Activated naive CD8-positive, alpha-beta T cell treated with anti-CD3 and anti-CD28 coated beads for 36 hours (primary cell): Measurements from ENCODE around the gene TMEM178A. TPM values are rescaled to one million over a fixed set of nuclear protein-coding genes. Genes with fewer than 3 reads are reported as not detected.

Source experiments
- DNase-seq: peaks from one replicate; pipeline ENCODE4 v3.0.0; 2021
- H3K27ac Mint-ChIP-seq: one replicate; pipeline ENCODE4 v1.8.0; 2022; ENCODE audit warnings: mild to moderate bottlenecking, moderate library complexity, mixed read lengths
- H3K27me3 Mint-ChIP-seq: one replicate; pipeline ENCODE4 v1.8.0; 2022; ENCODE audit warnings: mild to moderate bottlenecking, mixed read lengths
- H3K36me3 Mint-ChIP-seq: one replicate; pipeline ENCODE4 v1.8.0; 2021; ENCODE audit warnings: mild to moderate bottlenecking, mixed read lengths
- H3K4me1 Mint-ChIP-seq: one replicate; pipeline ENCODE4 v1.8.0; 2021; ENCODE audit warnings: mixed read lengths
- H3K4me3 Mint-ChIP-seq: one replicate; pipeline ENCODE4 v1.8.0; 2022; ENCODE audit warnings: mild to moderate bottlenecking, moderate library complexity, mixed read lengths
- H3K9me3 Mint-ChIP-seq: one replicate; pipeline ENCODE4 v1.8.0; 2022; ENCODE audit warnings: mixed read lengths
- total RNA-seq, 2 experiments: library from RNA; stranded (reverse); gene quantifications; one replicate each; pipeline ENCODE4 v1.2.3, GENCODE V29; 2021

The TMEM178A gene
- total RNA-seq, 2 experiments from 2014 or later: 0.16 TPM

DNA sequence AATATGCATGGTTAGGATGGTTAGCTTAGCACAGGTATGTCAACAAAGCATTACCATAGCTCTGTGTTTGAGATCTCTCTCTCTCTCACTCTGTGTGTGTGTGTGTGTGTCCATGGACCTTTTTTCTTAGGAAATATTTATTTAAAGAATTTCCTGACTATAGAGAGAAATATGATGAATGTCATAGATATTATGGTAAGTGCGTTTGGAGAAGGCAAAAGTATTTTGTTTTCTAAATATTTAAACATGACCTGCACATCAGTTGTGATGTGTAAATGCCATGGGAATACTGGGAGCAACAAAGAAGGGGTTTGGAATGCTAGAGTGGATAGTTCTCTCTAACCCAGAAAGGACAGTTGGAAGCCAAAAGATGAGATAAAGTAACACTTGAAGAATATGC is 3.9 kb upstream of the TMEM178A start:
- DNase-seq: no peak
- Mint-ChIP-seq H3K27ac (no peak overlapping the region), H3K9me3 (no peaks in the 10 kb centered on the region), H3K4me3 (no peak overlapping the region), H3K4me1 (peaks cover 5% of the 10 kb centered on the region), H3K36me3 (no peaks in the 10 kb centered on the region), H3K27me3 (peaks cover 36% of the 10 kb centered on the region)

DNA sequence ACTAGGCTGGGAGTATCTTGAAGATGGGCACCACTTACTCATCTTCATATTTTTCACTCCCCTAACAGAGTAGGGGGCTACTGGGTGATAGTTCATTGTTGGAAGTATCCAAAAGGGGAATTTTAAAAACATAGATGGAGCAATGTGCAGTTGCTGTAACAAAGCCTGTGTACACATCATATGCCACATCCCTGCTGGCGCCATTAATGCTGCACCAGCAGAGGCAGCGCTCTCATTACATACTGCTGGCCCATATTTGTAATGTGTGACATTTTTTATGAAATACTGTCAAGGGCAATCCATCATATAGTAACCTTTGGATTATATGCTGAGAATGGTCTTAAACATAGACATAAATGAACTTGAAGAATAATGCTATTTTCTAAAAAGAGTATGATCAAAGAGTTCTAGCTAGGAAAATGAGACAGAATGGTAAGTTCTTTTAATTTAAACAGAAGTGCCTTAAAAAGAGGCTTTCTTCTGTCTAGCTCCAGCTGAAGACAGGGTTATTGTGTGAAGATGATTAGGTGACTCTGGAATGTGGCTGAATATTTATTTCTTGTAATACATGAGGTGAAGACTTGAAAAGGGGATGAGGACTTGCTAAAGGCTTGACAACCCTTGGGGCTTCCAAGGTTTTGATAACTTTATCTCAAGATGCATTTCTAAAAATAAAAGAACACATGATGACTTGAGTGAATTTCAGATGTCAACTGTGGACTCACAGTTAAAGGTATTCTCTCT is 2.4 kb upstream of the TMEM178A start:
- Mint-ChIP-seq H3K4me1 (peaks cover 6% of the 10 kb centered on the region), H3K36me3 (no peaks in the 10 kb centered on the region), H3K27ac (no peak overlapping the region), H3K4me3 (no peak overlapping the region), H3K9me3 (no peaks in the 10 kb centered on the region), H3K27me3 (peaks cover 52% of the 10 kb centered on the region)
- DNase-seq: no peak

DNA sequence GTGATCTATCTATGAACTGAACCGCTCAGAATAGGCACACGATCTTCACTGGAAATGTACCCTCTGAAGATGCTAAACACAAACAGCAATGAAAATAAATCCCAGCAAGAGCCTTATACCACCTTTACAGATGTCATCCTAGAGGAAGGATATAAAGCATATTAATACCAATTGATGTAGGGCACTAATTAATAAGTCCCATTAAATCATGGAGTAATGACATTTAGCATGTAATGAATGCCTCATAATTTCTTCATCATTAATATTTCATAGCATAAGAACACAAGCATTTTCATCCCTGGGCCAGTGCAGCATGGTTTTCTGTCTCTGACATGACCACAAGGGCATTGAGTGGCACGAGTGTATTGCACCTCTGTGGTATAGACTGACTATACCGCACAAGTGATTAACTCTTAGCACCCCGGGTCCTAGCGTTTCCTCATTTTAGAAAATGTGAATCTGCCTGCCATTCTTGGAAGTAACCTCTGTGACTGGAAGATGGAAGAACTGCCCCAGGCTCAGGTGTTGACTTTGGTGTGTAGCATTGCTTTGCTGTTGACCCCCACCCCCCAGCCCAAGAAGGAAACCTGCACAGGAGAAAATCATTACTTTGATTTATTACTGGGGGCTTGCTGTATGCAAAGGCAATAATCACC is 1.4 kb upstream of the TMEM178A start:
- peaks cover 6% of the 10 kb centered on the region for H3K4me1 Mint-ChIP-seq
- H3K4me3 Mint-ChIP-seq: no peak overlapping the region
- peaks cover 60% of the 10 kb centered on the region for H3K27me3 Mint-ChIP-seq
- no peaks in the 10 kb centered on the region for H3K9me3 Mint-ChIP-seq
- H3K36me3 Mint-ChIP-seq: no peaks in the 10 kb centered on the region
- H3K27ac Mint-ChIP-seq: no peak overlapping the region
- DNase-seq: no peak

DNA sequence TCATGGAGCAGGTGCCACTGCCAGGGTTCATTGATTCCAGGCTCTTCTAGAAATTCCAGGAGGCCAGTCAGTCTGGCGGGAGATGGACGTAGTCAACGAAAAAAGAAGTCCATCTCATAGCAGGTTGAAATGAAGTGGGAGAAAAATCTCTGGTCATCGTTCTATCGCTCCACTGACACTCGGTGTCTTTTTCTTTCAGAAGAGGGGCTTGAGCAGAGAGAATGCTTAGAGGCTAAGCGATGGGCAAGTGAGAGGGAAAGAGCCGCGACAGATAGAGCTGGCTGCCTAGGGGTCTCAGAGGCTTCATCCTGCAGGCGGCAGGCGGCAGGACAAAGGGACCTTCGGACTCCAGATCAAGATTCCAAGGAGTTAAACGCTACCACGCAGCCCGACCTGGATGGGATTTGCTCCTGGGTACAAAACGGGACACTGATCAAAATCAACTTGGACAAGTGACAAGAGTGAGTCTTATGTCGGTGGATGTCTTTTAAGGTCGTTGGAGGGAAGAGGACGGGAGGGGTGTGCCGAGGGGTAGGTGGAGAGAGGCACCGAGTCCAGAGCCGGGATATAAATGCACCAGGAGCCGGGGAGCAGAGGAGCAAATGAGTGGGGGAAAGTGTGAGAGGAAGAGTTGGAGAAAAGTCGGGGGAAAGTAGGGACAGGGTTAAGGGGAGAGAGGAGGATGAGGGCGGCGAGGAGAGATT is 677 bp upstream of the TMEM178A start:
- Mint-ChIP-seq H3K27me3 (peaks cover 65% of the 10 kb centered on the region), H3K4me1 (peaks cover 6% of the 10 kb centered on the region), H3K9me3 (no peaks in the 10 kb centered on the region), H3K36me3 (no peaks in the 10 kb centered on the region), H3K27ac (no peak overlapping the region), H3K4me3 (peak overlapping the region; percentile 67)
- DNase-seq: no peak

DNA sequence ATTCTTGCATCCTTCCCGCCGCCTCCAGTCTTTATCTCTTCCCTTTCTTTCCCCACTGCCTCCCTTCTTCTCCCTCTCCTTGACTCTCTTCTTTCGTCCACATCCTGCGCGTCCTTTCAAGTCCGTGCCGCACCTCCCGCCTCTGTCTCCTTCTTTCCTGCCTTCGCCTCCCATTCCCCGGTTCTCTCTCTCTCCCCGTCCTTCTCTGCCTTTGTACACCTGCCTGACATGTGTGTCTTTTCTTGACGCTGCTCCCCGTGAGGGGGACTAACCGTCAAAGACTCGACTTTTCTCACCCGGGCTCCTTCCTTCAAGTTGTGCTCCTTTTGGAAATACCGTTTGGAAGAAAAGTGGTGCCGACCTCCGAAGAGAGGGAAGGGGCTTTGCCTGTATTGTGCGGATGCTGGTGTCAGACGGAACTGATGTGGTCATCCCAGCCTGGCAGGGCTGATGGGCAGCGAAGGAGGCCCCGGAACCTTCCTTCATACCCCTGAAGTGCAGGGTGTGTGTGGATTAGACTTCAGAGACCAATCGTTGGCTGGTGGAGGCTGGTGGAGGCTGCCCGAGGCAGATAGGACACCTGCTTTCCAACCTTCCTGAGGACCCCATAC is 879 bp downstream of the TMEM178A start:
- no peak for DNase-seq
- Mint-ChIP-seq H3K4me1 (peaks cover 6% of the 10 kb centered on the region), H3K36me3 (no peaks in the 10 kb centered on the region), H3K27ac (no peak overlapping the region), H3K4me3 (peak overlapping the region; percentile 77), H3K27me3 (peaks cover 75% of the 10 kb centered on the region), H3K9me3 (no peaks in the 10 kb centered on the region)

DNA sequence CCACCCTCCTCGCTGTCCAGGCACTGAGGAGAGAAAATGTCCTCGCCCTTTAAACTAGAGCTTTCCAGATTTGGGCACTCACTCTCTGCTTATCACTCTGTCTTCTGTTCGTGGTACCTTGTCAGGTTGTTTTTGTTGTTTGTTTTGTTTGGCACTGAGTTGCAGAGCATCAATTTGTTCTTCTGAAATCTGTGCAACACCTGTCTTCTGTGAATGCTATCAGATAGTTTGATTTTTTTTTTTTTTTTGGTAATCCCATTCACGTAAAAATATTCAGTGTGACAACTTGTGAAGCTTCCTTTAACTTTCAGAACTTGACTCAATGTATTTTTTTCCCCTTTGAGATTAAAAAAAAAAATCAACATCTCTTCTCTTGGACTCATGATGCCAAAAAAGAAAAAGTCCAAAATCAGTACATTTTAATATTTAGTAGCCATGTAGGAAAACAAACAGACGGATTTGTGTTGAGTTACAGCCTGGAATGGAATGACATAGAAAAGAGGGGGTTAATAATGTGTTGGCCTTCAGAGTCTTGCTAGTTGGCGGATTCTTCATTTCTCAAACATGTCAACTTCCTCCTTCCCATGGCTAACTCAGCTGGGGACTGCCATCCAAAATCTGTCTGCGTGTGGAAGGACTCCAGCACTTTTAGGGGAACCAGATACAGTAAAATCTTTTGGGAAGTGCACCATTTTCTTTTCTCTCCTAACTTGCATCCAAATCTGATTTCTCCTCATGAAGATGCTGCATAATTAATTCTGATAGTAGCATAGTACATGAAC is 1.6 kb downstream of the TMEM178A start:
- no peak overlapping the region for H3K27ac Mint-ChIP-seq
- H3K9me3 Mint-ChIP-seq: no peaks in the 10 kb centered on the region
- H3K4me1 Mint-ChIP-seq: peaks cover 6% of the 10 kb centered on the region
- no peaks in the 10 kb centered on the region for H3K36me3 Mint-ChIP-seq
- H3K4me3 Mint-ChIP-seq: peak overlapping the region; percentile 77
- no peak for DNase-seq
- H3K27me3 Mint-ChIP-seq: peaks cover 82% of the 10 kb centered on the region

DNA sequence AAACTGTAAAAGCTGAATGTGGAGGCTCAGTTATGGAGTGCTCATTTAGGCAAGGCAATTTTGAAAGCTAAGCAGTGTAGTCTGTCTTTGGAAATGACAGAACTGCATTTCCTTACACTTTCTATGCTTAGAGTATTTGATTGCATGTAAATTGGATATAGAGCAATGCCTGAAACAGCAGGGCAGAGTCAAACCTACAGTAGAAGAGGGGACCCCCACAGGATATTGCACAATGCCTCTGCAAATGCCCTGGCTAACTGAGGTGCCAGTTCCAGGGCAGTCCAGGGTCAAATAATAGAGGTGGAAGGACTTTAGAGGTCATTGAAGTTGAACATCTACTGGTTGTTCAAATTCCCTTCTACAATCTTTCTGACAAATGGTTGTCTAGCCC is 2.2 kb downstream of the TMEM178A start:
- H3K36me3 Mint-ChIP-seq: no peaks in the 10 kb centered on the region
- H3K27ac Mint-ChIP-seq: no peak overlapping the region
- H3K4me1 Mint-ChIP-seq: peaks cover 6% of the 10 kb centered on the region
- no peak overlapping the region for H3K4me3 Mint-ChIP-seq
- DNase-seq: no peak
- H3K9me3 Mint-ChIP-seq: no peaks in the 10 kb centered on the region
- H3K27me3 Mint-ChIP-seq: peaks cover 85% of the 10 kb centered on the region

DNA sequence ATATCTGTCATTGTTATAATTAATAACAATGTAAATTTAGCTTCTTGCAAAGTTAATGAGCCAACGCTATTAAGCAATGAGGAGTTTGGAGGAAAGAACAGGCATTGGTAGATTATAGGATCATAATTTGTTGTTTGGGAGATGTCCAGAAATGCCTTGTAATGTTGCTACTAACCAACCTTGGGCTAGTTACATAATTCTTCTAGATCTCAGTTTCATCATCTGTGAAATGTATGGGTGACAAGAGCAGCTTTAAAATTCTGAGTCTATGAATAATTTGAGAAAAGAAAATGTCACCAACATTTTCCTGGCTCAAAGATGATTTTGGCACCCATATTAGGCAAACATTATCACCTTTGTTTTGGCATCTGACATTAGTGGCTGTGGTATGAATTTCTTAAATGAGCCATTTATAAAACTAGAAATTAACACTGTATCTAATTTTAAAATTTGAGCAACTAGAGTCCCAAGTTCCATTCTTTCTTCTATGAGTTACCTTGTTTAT is 2.9 kb downstream of the TMEM178A start:
- no peaks in the 10 kb centered on the region for H3K36me3 Mint-ChIP-seq
- no peaks in the 10 kb centered on the region for H3K9me3 Mint-ChIP-seq
- peaks cover 78% of the 10 kb centered on the region for H3K27me3 Mint-ChIP-seq
- no peak overlapping the region for H3K4me3 Mint-ChIP-seq
- H3K27ac Mint-ChIP-seq: no peak overlapping the region
- DNase-seq: no peak
- H3K4me1 Mint-ChIP-seq: peaks cover 6% of the 10 kb centered on the region

DNA sequence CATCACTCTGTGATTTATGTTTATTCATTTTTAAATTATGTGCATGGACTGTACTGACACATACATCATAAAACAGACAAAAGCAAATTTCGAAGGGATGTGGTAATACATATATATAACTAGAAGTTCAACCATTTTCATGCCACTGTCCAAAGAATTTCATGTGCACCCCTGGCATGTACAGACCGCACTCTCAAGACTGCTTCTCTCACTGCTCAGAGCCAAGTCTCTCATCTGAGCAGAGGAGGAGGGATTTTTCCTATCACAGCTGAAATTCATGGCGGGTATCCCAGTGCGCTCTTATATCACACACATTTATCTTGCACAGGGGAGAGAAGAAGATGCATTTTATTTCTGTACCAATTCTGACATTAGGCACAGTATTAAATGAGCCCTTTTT is 5.9 kb downstream of the TMEM178A start:
- peaks cover 56% of the 10 kb centered on the region for H3K27me3 Mint-ChIP-seq
- peaks cover 4% of the 10 kb centered on the region for H3K4me1 Mint-ChIP-seq
- DNase-seq: no peak
- H3K4me3 Mint-ChIP-seq: no peak overlapping the region
- no peaks in the 10 kb centered on the region for H3K9me3 Mint-ChIP-seq
- no peaks in the 10 kb centered on the region for H3K36me3 Mint-ChIP-seq
- H3K27ac Mint-ChIP-seq: no peak overlapping the region

DNA sequence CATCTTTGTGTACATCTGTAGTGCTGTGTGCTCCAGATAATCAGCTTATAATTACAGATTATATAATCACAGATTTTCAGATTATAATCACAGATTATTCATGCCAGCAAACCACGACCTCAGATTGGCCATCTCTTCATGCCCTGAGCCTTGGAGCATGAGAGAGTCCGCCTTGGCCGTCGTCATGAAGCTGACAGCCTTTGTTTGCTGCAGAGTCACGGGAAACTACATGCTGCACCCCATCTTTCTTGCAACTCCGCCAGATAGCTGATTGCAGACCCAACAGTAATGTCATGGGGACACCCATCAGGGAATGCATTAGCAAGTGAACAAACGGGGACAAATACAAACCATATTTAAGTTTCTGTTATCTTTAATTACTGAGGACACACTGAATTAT is 7.3 kb downstream of the TMEM178A start:
- H3K36me3 Mint-ChIP-seq: no peaks in the 10 kb centered on the region

DNA sequence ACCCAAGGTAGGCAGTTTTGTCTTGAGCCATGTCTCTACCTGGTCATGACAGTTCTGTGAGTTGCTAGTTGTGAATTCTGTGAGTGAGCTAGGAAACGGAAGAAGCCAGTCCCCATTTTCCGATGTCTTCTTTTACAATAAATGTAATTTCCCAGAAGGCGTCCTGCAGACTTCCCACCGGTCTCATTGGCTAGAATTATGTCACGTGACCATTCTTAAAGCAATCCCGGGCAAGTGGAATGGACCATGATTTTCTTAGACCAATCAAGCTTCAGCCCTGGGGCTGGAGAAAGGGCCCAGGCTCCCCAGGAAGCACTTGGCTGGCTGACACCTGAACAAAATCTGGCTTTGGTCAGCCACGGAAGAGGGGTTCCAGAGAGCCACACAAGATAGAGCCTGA is 10.6 kb downstream of the TMEM178A start:
- Mint-ChIP-seq H3K36me3 (no peaks in the 10 kb centered on the region), H3K27me3 (peaks cover 31% of the 10 kb centered on the region), H3K9me3 (peaks cover 2% of the 10 kb centered on the region), H3K4me3 (no peak overlapping the region), H3K4me1 (no peaks in the 10 kb centered on the region), H3K27ac (no peak overlapping the region)
- no peak for DNase-seq

More for the DNA sequence above, 7.3 kb downstream of the TMEM178A start:
- Mint-ChIP-seq H3K9me3 (no peaks in the 10 kb centered on the region), H3K4me1 (no peaks in the 10 kb centered on the region), H3K4me3 (no peak overlapping the region), H3K27ac (no peak overlapping the region), H3K27me3 (peaks cover 52% of the 10 kb centered on the region)
- no peak for DNase-seq

DNA sequence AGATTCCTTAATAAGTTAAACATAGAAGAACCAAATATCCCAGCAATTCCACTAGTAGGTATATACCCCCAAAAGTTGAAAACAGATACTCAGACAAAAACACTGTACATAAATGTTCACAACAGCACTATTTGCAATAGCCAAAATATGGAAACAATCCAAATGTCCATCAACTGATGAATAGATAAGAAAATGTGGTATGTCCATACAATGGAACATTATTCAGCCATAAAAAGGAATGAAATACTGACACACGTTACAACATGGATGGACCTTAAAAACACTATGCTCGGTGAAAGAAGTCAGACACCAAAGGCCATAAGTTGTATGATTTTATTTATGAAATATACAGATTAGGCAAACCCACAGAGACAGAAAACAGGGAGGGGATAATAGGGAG is 12.5 kb downstream of the TMEM178A start:
- Mint-ChIP-seq H3K27ac (no peak overlapping the region), H3K27me3 (peaks cover 18% of the 10 kb centered on the region), H3K36me3 (no peaks in the 10 kb centered on the region), H3K9me3 (peaks cover 2% of the 10 kb centered on the region), H3K4me3 (no peak overlapping the region), H3K4me1 (no peaks in the 10 kb centered on the region)
- no peak for DNase-seq

DNA sequence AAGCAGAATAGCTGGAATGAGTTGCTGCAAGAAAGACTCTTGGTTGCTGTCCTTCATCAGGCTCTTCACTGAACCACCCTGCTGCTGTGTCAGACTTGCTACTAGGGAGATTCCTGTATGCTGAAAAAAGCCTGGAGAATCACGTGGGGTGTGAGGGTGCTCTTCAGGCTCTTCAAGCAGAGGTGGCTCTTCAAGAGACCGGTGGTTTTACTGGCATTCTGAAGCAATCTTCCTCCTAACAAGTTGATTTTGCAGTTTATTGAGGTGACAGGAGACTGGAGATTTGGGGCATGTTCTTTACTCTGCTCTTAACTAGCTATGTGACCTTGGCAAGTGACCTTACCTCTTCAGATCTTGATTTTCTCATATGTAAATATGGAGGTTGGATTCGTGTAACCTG is 14.1 kb downstream of the TMEM178A start:
- no peak overlapping the region for H3K27ac Mint-ChIP-seq
- peaks cover 2% of the 10 kb centered on the region for H3K9me3 Mint-ChIP-seq
- H3K36me3 Mint-ChIP-seq: no peaks in the 10 kb centered on the region
- no peaks in the 10 kb centered on the region for H3K4me1 Mint-ChIP-seq
- H3K4me3 Mint-ChIP-seq: no peak overlapping the region
- DNase-seq: no peak
- peaks cover 13% of the 10 kb centered on the region for H3K27me3 Mint-ChIP-seq

DNA sequence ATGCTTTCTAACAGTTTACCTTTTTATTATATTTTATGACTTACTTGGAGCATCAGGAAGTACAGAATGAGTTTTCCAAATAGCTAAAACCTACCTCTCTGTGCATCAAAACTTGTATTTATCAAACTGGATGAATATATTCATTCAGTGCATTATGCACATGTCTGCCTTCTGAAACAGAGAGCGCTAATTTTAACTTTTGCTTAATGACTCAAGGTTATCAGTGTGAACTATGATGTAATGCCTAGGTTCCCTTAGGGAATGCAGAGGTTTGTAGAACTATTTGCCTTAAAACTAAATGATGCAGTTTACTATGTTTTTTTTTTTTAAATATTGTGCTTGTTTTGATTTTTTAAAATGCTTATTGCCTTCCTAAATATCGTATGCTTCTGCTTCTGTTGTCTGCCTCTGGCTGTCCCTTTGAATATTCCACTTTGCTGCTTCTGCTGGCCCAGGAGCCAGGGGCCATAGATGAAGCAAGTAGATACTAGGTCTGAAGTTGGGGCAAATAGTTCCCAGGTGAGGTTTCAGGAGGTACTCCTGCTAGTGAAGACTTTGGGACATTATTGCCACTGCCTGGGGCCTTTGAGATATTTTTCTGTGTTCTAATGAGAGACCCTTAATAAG is 16.5 kb downstream of the TMEM178A start:
- Mint-ChIP-seq H3K27ac (no peak overlapping the region), H3K36me3 (no peaks in the 10 kb centered on the region), H3K9me3 (peaks cover 2% of the 10 kb centered on the region), H3K4me3 (no peak overlapping the region), H3K27me3 (peaks cover 12% of the 10 kb centered on the region), H3K4me1 (no peaks in the 10 kb centered on the region)
- DNase-seq: no peak
